ENCODE measurements around the gene CDH2. TPM values are rescaled to one million over a fixed set of nuclear protein-coding genes. Genes with fewer than 3 reads are reported as not detected.

CDH2 gene
- total and polyA plus RNA-seq, 3 experiments from 2014 or later: 0.23 TPM; not detected in 2

DNA sequence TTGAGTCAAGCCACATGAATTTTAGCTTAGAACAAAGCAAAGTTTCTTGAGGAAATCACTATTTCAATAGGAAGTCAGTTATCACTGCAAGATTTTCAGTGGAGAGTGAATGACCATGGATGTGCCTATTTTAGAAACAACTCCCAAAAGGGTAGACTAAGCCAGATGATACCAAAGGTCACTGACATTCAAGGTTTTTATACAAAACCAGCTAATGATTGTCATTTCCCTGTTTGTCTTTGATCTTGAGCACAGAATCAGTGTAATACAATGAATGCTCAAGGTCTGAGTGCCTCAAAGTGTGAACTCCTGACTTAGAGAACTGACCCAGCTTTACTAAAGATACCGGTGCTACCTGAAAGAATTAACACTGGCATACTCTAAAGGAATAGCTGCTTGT lies 60.5 kb downstream of the CDH2 start:
- DNase-seq: no peak
- no peaks in the 10 kb centered on the region for H3K27me3 ChIP-seq (ENCODE audit: insufficient read depth, low read length, poor library complexity, severe bottlenecking)
- no peak overlapping the region for H3K4me3 ChIP-seq (ENCODE audit: low read length)
- H3K27me3 Mint-ChIP-seq: peaks cover 0 to 3% of the 10 kb centered on the region in 2 donors
- peaks cover 0 to 2% (median 0%) of the 10 kb centered on the region in 3 donors for H3K36me3 Mint-ChIP-seq
- CTCF ChIA-PET: no interaction called here
- peaks cover 0 to 23% (median 0%) of the 10 kb centered on the region in 5 donors for H3K9me3 Mint-ChIP-seq
- H3K4me3 Mint-ChIP-seq: no peak overlapping the region
- H3K27ac Mint-ChIP-seq: no peak overlapping the region
- no peaks in the 10 kb centered on the region for H3K9me3 ChIP-seq (ENCODE audit: low read length)
- POLR2A ChIA-PET: no interaction called here
- H3K27ac ChIP-seq (ENCODE audit: low read depth, low read length): no peak overlapping the region
- H3K4me1 ChIP-seq (ENCODE audit: insufficient read depth, low read length): no peaks in the 10 kb centered on the region
- H3K36me3 ChIP-seq (ENCODE audit: insufficient read depth, low read length): no peaks in the 10 kb centered on the region
- H3K4me1 Mint-ChIP-seq: no peaks in the 10 kb centered on the region

DNA sequence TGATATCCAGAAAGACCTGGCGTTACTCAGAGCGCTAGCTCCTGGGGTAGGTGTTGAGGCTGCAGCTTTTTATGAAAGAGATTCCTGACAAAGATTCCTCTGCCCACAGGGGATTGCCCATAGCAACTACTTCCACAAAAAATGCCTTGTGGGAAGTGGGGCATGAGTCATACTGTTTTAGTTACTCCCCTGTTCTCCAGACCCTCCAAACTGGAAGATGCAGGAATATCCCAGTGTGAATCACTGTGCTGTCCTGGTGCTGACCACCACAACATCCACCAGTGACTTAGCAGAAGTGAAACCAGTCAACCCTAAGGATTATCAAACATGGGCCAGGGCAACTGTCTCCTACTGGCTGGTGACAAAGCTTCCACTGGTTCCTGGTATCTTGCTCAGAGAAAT lies 61.8 kb downstream of the CDH2 start:
- Mint-ChIP-seq H3K27me3 (no peaks in the 10 kb centered on the region), H3K9me3 (peaks cover 0 to 20% (median 0%) of the 10 kb centered on the region in 5 donors), H3K4me1 (no peaks in the 10 kb centered on the region), H3K27ac (no peak overlapping the region), H3K4me3 (no peak overlapping the region), H3K36me3 (peaks cover 0 to 2% (median 0%) of the 10 kb centered on the region in 3 donors)
- Histone ChIP-seq H3K27me3 (ENCODE audit: insufficient read depth, low read length, poor library complexity, severe bottlenecking) (no peaks in the 10 kb centered on the region), H3K27ac (ENCODE audit: low read depth, low read length) (no peak overlapping the region), H3K9me3 (ENCODE audit: low read length) (no peaks in the 10 kb centered on the region), H3K4me3 (ENCODE audit: low read length) (no peak overlapping the region), H3K36me3 (ENCODE audit: insufficient read depth, low read length) (no peaks in the 10 kb centered on the region), H3K4me1 (ENCODE audit: insufficient read depth, low read length) (no peaks in the 10 kb centered on the region)
- POLR2A ChIA-PET: no interaction called here
- CTCF ChIA-PET: no interaction called here
- no peak for DNase-seq

DNA sequence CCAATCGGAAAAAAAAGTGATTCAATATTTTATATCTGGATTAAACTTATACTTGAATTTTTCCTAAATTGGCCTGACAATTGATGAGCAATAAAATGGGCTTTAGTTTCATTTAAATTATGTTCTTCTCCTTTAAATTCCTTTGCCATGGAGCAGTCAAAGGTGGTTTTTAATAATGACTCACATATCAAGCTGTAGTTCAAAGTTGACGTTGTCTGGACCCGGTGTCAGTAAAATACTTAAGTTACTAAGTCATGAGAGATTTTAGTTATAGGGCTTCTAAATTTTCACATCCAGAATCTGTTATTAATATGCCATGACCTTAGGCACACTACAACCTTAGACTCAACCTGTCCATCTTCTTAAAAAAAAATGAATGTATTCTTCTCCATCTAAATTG lies 62.5 kb downstream of the CDH2 start:
- no peak for DNase-seq
- peaks cover 0 to 23% (median under 1%) of the 10 kb centered on the region in 5 donors for H3K9me3 Mint-ChIP-seq
- H3K36me3 Mint-ChIP-seq: no peaks in the 10 kb centered on the region
- no peaks in the 10 kb centered on the region for H3K36me3 ChIP-seq (ENCODE audit: insufficient read depth, low read length)
- H3K4me3 ChIP-seq (ENCODE audit: low read length): no peak overlapping the region
- no peak overlapping the region for H3K4me3 Mint-ChIP-seq
- H3K27me3 ChIP-seq (ENCODE audit: insufficient read depth, low read length, poor library complexity, severe bottlenecking): no peaks in the 10 kb centered on the region
- no peaks in the 10 kb centered on the region for H3K4me1 ChIP-seq (ENCODE audit: insufficient read depth, low read length)
- CTCF ChIA-PET: no interaction called here
- no peak overlapping the region for H3K27ac ChIP-seq (ENCODE audit: low read depth, low read length)
- H3K9me3 ChIP-seq (ENCODE audit: low read length): no peaks in the 10 kb centered on the region
- H3K27me3 Mint-ChIP-seq: no peaks in the 10 kb centered on the region
- H3K4me1 Mint-ChIP-seq: no peaks in the 10 kb centered on the region
- POLR2A ChIA-PET: no interaction called here
- no peak overlapping the region for H3K27ac Mint-ChIP-seq

GRCh38 chr18:28113271-28114029 lies 63.5 kb downstream of the CDH2 start:
- Mint-ChIP-seq H3K9me3 (peaks cover 0 to 25% (median 4%) of the 10 kb centered on the region in 5 donors), H3K4me1 (no peaks in the 10 kb centered on the region), H3K27me3 (no peaks in the 10 kb centered on the region), H3K4me3 (no peak overlapping the region), H3K27ac (no peak overlapping the region), H3K36me3 (no peaks in the 10 kb centered on the region)
- H3K9me3 ChIP-seq (ENCODE audit: low read length): no peaks in the 10 kb centered on the region
- no peak for DNase-seq
- no peaks in the 10 kb centered on the region for H3K36me3 ChIP-seq (ENCODE audit: insufficient read depth, low read length)
- H3K27me3 ChIP-seq (ENCODE audit: insufficient read depth, low read length, poor library complexity, severe bottlenecking): no peaks in the 10 kb centered on the region
- H3K4me3 ChIP-seq (ENCODE audit: low read length): no peak overlapping the region
- H3K27ac ChIP-seq (ENCODE audit: low read depth, low read length): no peak overlapping the region
- ChIA-PET CTCF (no interaction called here), POLR2A (no interaction called here)
- no peaks in the 10 kb centered on the region for H3K4me1 ChIP-seq (ENCODE audit: insufficient read depth, low read length)

DNA sequence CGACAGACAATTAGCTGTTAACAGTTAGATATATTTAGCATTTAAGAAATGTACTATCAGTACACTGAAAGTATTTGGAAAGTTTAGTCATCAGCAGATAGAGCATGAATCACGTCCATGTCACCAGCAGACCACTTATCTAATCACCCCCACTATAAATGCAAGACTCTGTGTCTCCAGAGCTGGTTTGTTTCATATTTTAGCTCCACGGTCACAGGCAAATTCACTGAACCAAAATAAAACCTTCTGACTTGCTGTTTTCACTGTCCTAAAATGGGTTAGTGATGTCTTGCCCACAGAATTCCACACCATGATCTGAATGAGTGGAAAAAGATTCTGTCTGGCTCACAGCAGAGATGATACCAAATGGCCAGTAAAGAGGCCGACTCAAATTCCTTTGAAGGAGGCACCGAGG lies 64.9 kb downstream of the CDH2 start:
- Mint-ChIP-seq H3K4me3 (no peak overlapping the region), H3K27me3 (no peaks in the 10 kb centered on the region), H3K27ac (no peak overlapping the region), H3K36me3 (no peaks in the 10 kb centered on the region), H3K4me1 (no peaks in the 10 kb centered on the region), H3K9me3 (peaks cover 0 to 35% (median 4%) of the 10 kb centered on the region in 5 donors)
- DNase-seq: no peak
- Histone ChIP-seq H3K27ac (ENCODE audit: low read depth, low read length) (no peak overlapping the region), H3K27me3 (ENCODE audit: insufficient read depth, low read length, poor library complexity, severe bottlenecking) (no peaks in the 10 kb centered on the region), H3K4me3 (ENCODE audit: low read length) (no peak overlapping the region), H3K36me3 (ENCODE audit: insufficient read depth, low read length) (no peaks in the 10 kb centered on the region), H3K9me3 (ENCODE audit: low read length) (no peaks in the 10 kb centered on the region), H3K4me1 (ENCODE audit: insufficient read depth, low read length) (no peaks in the 10 kb centered on the region)
- CTCF ChIA-PET: no interaction called here
- POLR2A ChIA-PET: no interaction called here

DNA sequence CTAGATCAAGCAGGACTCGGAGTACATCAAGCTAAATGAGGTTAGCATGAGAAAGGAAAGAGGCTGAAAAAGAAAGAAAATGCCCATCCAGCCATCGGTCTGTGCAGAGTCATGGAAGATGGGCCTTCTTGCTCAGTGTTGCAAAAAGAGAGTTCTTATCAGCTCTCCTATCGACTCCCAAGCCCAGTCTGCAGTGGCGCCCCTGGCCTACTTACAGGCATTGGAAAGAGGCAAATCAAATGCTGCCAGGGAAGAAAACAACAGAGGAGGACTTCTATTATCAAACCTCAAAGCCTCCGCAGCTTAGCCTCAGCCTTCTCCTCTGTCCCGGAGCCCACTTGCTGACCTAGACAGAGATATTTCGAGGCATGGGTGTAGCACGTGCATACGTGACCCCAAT lies 66.0 kb downstream of the CDH2 start:
- DNase-seq: no peak
- H3K9me3 Mint-ChIP-seq: peaks cover 0 to 33% (median 4%) of the 10 kb centered on the region in 5 donors

DNA sequence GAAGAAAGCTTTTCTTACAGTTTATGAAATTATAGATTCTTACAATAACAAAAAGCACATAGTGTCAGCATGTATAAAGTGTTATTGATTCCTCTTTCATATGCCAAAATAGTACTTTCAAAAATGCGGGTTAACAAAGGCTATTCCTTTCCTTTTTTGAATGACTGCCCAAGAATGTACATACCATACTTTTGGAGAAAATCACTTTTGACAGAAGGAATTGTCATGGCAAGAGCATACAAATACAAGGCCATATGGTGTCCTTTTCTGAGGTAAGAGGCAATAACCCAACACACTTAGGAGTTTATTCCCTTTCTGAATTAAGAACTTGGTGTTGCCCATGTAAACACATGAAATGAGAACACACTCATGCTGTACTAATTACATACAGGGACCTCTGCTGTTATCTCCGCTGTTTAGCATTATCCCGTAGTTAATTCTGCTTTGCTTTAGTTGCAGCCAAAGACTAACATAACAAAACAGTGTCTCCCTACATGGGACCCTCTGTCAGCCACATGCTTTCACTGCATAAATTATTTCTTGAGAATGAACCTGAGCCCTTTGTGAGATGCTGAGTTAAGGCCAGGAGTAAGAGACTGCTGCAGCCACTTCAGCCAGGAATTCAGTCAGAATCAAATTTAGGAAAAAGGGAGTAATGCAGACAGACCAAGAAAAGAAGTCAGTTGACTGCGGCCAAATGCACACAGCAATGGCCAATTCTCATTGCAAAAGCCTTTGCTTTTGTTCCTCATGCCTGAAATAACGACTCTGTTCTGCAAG lies 67.0 kb downstream of the CDH2 start:
- H3K9me3 ChIP-seq (ENCODE audit: low read length): no peaks in the 10 kb centered on the region
- ChIA-PET POLR2A (no interaction called here), CTCF (no interaction called here)
- H3K4me1 ChIP-seq (ENCODE audit: insufficient read depth, low read length): no peaks in the 10 kb centered on the region
- no peak for DNase-seq
- no peak overlapping the region for H3K4me3 ChIP-seq (ENCODE audit: low read length)
- Mint-ChIP-seq H3K4me3 (no peak overlapping the region), H3K9me3 (peaks cover 0 to 35% (median 4%) of the 10 kb centered on the region in 5 donors), H3K27me3 (no peaks in the 10 kb centered on the region), H3K36me3 (no peaks in the 10 kb centered on the region), H3K27ac (no peak overlapping the region), H3K4me1 (no peaks in the 10 kb centered on the region)
- H3K36me3 ChIP-seq (ENCODE audit: insufficient read depth, low read length): no peaks in the 10 kb centered on the region
- no peaks in the 10 kb centered on the region for H3K27me3 ChIP-seq (ENCODE audit: insufficient read depth, low read length, poor library complexity, severe bottlenecking)
- no peak overlapping the region for H3K27ac ChIP-seq (ENCODE audit: low read depth, low read length)

More for the DNA sequence above, 66.0 kb downstream of the CDH2 start:
- Mint-ChIP-seq H3K4me1 (no peaks in the 10 kb centered on the region), H3K27ac (no peak overlapping the region), H3K27me3 (no peaks in the 10 kb centered on the region), H3K36me3 (no peaks in the 10 kb centered on the region), H3K4me3 (no peak overlapping the region)
- Histone ChIP-seq H3K27ac (ENCODE audit: low read depth, low read length) (no peak overlapping the region), H3K9me3 (ENCODE audit: low read length) (no peaks in the 10 kb centered on the region), H3K4me1 (ENCODE audit: insufficient read depth, low read length) (no peaks in the 10 kb centered on the region), H3K27me3 (ENCODE audit: insufficient read depth, low read length, poor library complexity, severe bottlenecking) (no peaks in the 10 kb centered on the region), H3K36me3 (ENCODE audit: insufficient read depth, low read length) (no peaks in the 10 kb centered on the region), H3K4me3 (ENCODE audit: low read length) (no peak overlapping the region)
- POLR2A ChIA-PET: no interaction called here
- CTCF ChIA-PET: no interaction called here

GRCh38 chr18:28108814-28109213 lies 68.1 kb downstream of the CDH2 start:
- CTCF ChIA-PET: no interaction called here
- DNase-seq: no peak
- Mint-ChIP-seq H3K4me3 (no peak overlapping the region), H3K27ac (no peak overlapping the region), H3K36me3 (no peaks in the 10 kb centered on the region), H3K27me3 (no peaks in the 10 kb centered on the region), H3K4me1 (no peaks in the 10 kb centered on the region), H3K9me3 (peaks cover 0 to 38% (median 4%) of the 10 kb centered on the region in 5 donors)
- no peaks in the 10 kb centered on the region for H3K9me3 ChIP-seq (ENCODE audit: low read length)
- H3K27ac ChIP-seq (ENCODE audit: low read depth, low read length): no peak overlapping the region
- POLR2A ChIA-PET: no interaction called here
- H3K36me3 ChIP-seq (ENCODE audit: insufficient read depth, low read length): no peaks in the 10 kb centered on the region
- no peaks in the 10 kb centered on the region for H3K4me1 ChIP-seq (ENCODE audit: insufficient read depth, low read length)
- H3K27me3 ChIP-seq (ENCODE audit: insufficient read depth, low read length, poor library complexity, severe bottlenecking): no peaks in the 10 kb centered on the region
- no peak overlapping the region for H3K4me3 ChIP-seq (ENCODE audit: low read length)

Measured in CD8-positive, alpha-beta memory T cell (primary cell).